HG02759 (cell line): Measurements from ENCODE around the gene ROR2.
"Not testable (repeated sequence)": the region's sequence is repeated elsewhere in the genome, so short reads cannot be mapped to it uniquely, and the experiment has no call there.

Source experiments
- ATAC-seq: cut with Tn5 transposase; IDR thresholded peaks from one replicate; pipeline ENCODE4 v1.9.1; 2021; ENCODE audit warnings: mild to moderate bottlenecking, moderate library complexity; ENCODE audit not compliant: unreplicated experiment

The ROR2 gene

GRCh38 chr9:91949946-91950664 lies at the start of gene ROR2:
TSS of gene ROR2 (minus strand) at chr9:91950228.
- ATAC-seq: peak; percentile 74

GRCh38 chr9:91995000-91995655 lies 45.1 kb upstream of the ROR2 start:
- no peak for ATAC-seq

GRCh38 chr9:91994422-91994821 lies 44.4 kb upstream of the ROR2 start:
- ATAC-seq: no peak

GRCh38 chr9:91992461-91993041 lies 42.5 kb upstream of the ROR2 start:
- ATAC-seq: no peak

GRCh38 chr9:91991721-91992341 lies 41.8 kb upstream of the ROR2 start:
- no peak for ATAC-seq

- no peak for ATAC-seq
Measured at GRCh38 chr9:91986248-91986647, 36.2 kb upstream of the ROR2 start.

- ATAC-seq: no peak
Measured at GRCh38 chr9:91985692-91986091, 35.7 kb upstream of the ROR2 start.

GRCh38 chr9:91978740-91979414 lies 28.8 kb upstream of the ROR2 start:
- no peak for ATAC-seq

- ATAC-seq: not testable (repeated sequence)
Measured at GRCh38 chr9:91975254-91975653, 25.2 kb upstream of the ROR2 start.

- no peak for ATAC-seq
Measured at GRCh38 chr9:91972711-91973110, 22.7 kb upstream of the ROR2 start.

- no peak for ATAC-seq
Measured at GRCh38 chr9:91972076-91972626, 22.1 kb upstream of the ROR2 start.

GRCh38 chr9:91967259-91967658 lies 17.2 kb upstream of the ROR2 start:
- ATAC-seq: no peak

GRCh38 chr9:91966503-91966902 lies 16.5 kb upstream of the ROR2 start:
- ATAC-seq: no peak

GRCh38 chr9:91963711-91964240 lies 13.7 kb upstream of the ROR2 start:
- ATAC-seq: no peak

- ATAC-seq: no peak
Measured at GRCh38 chr9:91960367-91960766, 10.3 kb upstream of the ROR2 start.

- ATAC-seq: no peak
Measured at GRCh38 chr9:91958174-91958573, 8.1 kb upstream of the ROR2 start.

GRCh38 chr9:91954841-91955471 lies 4.9 kb upstream of the ROR2 start:
- no peak for ATAC-seq

GRCh38 chr9:91953718-91954117 lies 3.7 kb upstream of the ROR2 start:
- no peak for ATAC-seq

- ATAC-seq: no peak
Measured at GRCh38 chr9:91951944-91952520, 2.0 kb upstream of the ROR2 start.

GRCh38 chr9:91949392-91949945 lies 559 bp downstream of the ROR2 start:
- ATAC-seq: no peak
